HG02943 (cell line): ENCODE results near the gene INTS3.

Experiments used
- ATAC-seq: cut with Tn5 transposase; IDR thresholded peaks from one replicate; pipeline ENCODE4 v1.9.1; 2021; ENCODE audit warnings: mild to moderate bottlenecking, low read depth, moderate library complexity; ENCODE audit not compliant: unreplicated experiment

The INTS3 gene, protein sequence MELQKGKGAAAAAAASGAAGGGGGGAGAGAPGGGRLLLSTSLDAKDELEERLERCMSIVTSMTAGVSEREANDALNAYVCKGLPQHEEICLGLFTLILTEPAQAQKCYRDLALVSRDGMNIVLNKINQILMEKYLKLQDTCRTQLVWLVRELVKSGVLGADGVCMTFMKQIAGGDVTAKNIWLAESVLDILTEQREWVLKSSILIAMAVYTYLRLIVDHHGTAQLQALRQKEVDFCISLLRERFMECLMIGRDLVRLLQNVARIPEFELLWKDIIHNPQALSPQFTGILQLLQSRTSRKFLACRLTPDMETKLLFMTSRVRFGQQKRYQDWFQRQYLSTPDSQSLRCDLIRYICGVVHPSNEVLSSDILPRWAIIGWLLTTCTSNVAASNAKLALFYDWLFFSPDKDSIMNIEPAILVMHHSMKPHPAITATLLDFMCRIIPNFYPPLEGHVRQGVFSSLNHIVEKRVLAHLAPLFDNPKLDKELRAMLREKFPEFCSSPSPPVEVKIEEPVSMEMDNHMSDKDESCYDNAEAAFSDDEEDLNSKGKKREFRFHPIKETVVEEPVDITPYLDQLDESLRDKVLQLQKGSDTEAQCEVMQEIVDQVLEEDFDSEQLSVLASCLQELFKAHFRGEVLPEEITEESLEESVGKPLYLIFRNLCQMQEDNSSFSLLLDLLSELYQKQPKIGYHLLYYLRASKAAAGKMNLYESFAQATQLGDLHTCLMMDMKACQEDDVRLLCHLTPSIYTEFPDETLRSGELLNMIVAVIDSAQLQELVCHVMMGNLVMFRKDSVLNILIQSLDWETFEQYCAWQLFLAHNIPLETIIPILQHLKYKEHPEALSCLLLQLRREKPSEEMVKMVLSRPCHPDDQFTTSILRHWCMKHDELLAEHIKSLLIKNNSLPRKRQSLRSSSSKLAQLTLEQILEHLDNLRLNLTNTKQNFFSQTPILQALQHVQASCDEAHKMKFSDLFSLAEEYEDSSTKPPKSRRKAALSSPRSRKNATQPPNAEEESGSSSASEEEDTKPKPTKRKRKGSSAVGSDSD

GRCh38 chr1:153727463-153728304 lies at the start of gene INTS3:
INTS3 (plus strand) TSS chr1:153728050; CDS start chr1:153728635, 585 bp downstream.
- ATAC-seq: peak; percentile 96

DNA sequence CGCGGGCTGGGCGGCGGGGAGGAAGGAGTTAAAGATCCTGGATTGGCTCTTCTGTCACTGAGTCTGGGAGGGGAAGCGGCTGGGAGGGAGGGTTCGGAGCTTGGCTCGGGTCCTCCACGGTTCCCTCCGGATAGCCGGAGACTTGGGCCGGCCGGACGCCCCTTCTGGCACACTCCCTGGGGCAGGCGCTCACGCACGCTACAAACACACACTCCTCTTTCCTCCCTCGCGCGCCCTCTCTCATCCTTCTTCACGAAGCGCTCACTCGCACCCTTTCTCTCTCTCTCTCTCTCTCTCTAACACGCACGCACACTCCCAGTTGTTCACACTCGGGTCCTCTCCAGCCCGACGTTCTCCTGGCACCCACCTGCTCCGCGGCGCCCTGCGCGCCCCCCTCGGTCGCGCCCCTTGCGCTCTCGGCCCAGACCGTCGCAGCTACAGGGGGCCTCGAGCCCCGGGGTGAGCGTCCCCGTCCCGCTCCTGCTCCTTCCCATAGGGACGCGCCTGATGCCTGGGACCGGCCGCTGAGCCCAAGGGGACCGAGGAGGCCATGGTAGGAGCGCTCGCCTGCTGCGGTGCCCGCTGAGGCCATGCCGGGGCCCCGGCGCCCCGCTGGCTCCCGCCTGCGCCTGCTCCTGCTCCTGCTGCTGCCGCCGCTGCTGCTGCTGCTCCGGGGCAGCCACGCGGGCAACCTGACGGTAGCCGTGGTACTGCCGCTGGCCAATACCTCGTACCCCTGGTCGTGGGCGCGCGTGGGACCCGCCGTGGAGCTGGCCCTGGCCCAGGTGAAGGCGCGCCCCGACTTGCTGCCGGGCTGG lies 49.1 kb upstream of the INTS3 start, which contains the start of gene NPR1:
TSS of gene NPR1 (plus strand) at position 170 of the 818 bp plus-strand sequence. CDS start at position 591, 421 bp downstream.
- ATAC-seq: no peak

DNA sequence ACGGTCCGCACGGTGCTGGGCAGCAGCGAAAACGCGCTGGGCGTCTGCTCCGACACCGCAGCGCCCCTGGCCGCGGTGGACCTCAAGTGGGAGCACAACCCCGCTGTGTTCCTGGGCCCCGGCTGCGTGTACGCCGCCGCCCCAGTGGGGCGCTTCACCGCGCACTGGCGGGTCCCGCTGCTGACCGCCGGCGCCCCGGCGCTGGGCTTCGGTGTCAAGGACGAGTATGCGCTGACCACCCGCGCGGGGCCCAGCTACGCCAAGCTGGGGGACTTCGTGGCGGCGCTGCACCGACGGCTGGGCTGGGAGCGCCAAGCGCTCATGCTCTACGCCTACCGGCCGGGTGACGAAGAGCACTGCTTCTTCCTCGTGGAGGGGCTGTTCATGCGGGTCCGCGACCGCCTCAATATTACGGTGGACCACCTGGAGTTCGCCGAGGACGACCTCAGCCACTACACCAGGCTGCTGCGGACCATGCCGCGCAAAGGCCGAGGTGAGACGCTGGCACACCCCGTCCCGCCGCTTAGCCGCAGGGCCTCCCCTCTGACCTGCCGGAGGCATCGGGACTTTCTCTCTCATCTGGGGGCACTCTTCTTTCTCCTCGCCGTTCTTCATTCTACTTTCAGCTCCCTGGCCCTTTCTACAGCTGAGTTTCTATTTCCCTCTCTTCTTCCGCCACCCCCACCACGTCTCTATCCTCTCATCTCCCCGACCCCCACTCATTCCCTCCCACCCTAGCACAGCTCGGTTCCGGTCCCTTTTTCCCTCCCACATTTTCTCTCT lies 48.3 kb upstream of the INTS3 start:
- no peak for ATAC-seq

- ATAC-seq: no peak
Observed at GRCh38 chr1:153680120-153680403, 47.8 kb upstream of the INTS3 start.

- ATAC-seq: no peak
Observed at GRCh38 chr1:153682730-153683129, 45.1 kb upstream of the INTS3 start.

DNA sequence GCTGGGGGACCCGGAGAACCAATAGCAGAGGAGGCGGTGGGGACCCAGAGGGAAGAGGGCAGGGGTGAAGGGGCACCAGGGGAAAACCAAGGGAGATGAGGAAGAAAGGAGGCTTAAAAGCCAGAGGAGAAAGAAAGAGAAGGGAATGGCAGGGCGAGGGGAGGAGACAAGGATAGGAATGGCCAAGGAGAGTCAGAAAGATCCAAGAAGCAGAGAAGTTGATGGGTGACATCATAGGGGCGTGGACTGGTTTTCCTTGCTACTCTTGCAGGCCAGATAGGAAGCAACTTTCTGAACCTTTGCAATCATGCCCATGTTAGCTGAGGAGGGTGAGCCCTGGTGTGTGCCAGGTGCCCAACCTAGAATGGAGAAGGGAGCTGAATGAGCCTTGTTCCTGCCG lies 44.0 kb upstream of the INTS3 start:
- ATAC-seq: no peak

- ATAC-seq: no peak
Observed at GRCh38 chr1:153684892-153685291, 43.0 kb upstream of the INTS3 start.

- no peak for ATAC-seq
Observed at GRCh38 chr1:153685544-153686340, 42.1 kb upstream of the INTS3 start.

DNA sequence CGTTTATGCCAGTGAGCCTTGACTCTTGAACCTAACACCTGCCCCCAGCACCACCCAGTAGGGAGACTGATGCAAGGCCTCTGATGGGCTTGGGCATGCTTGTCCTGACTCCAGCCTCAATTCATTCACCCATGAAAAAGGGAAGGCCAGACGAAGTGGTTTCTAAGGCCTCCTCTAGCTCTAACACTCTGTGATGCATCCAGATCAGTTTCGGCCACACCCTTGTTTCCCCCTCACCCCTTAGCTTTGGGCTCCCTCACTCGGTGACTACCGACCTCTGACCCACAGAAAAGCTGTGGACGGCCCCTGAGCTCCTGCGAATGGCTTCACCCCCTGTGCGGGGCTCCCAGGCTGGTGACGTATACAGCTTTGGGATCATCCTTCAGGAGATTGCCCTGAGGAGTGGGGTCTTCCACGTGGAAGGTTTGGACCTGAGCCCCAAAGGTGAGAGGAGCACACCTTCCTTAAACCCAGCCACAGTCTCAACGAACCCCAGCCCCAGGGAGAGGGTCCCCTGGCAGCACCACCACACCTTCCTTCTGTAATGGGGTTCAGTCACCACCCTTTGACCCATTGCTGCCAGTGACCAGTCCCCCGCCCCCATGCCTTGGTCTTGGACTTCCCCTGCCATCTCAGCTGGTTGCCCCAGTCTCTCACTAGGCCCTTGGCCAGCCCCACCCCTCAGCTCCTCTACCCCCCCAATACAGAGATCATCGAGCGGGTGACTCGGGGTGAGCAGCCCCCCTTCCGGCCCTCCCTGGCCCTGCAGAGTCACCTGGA lies 40.3 kb upstream of the INTS3 start:
- no peak for ATAC-seq

DNA sequence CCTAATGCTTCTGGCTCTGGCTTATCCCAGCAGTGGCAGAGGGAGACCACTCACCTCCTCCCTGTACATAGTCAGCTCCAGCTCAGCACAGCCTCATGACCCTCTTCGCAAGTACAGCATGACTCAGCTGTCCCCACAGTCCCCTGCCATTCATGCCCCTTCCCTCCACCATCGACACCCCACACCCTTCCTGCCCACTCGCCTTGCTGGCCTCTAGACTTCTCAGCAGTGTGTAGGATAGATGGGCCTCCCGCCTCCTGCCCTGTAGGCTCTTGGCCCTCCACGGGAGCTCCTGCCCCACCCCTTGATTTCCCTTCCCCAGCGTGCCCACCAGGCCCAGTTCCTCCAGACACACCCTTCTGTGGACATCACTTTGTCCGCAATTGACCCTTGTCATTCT lies 39.6 kb upstream of the INTS3 start:
- ATAC-seq: no peak

GRCh38 chr1:153688736-153689328 lies 39.0 kb upstream of the INTS3 start:
- no peak for ATAC-seq

DNA sequence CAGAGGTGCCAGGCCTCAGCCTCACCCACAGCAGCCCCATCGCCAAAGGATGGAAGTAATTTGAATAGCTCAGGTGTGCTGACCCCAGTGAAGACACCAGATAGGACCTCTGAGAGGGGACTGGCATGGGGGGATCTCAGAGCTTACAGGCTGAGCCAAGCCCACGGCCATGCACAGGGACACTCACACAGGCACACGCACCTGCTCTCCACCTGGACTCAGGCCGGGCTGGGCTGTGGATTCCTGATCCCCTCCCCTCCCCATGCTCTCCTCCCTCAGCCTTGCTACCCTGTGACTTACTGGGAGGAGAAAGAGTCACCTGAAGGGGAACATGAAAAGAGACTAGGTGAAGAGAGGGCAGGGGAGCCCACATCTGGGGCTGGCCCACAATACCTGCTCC lies 34.4 kb upstream of the INTS3 start:
- ATAC-seq: no peak

GRCh38 chr1:153696741-153697140 lies 31.1 kb upstream of the INTS3 start:
- ATAC-seq: no peak

DNA sequence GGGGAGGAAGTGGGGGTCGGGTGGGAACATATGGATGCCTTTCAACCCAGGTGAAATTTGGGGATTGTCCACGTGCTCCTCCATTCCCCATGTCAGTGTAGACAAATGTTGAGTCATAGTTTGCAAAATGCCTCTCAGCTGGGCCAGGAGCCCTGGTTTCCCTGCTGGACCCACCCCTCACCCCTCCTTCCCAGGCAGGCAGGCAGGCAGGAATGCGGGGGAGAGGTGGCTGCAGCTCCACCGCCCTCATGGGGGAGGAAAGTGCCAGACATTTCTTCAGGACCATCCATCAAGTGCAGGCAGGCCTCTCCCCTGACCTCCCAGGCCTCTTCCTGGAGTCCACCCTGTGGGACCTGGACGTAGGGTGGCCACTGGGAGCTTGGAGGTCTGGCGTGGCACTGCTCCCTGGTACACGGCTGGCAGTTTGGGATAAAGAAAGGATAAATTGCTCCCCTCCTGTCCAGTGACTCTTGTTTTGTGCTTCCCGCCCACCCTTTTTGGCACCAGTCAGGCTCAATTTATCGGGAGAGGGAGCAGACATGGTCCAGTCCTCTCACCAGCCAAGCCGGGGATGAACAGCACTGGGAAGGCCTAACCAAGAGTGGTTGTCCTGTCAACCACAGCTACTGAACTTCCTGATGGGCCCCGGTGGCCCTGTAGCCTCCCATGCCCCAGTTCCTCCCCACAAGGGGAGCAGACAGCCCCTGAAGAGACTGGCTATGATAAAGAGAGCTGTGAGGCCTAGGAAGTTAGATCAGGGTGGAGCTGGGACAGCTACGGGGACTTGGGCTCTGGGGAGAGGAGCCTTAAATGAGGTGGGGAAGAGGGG lies 30.4 kb upstream of the INTS3 start:
- ATAC-seq: no peak

DNA sequence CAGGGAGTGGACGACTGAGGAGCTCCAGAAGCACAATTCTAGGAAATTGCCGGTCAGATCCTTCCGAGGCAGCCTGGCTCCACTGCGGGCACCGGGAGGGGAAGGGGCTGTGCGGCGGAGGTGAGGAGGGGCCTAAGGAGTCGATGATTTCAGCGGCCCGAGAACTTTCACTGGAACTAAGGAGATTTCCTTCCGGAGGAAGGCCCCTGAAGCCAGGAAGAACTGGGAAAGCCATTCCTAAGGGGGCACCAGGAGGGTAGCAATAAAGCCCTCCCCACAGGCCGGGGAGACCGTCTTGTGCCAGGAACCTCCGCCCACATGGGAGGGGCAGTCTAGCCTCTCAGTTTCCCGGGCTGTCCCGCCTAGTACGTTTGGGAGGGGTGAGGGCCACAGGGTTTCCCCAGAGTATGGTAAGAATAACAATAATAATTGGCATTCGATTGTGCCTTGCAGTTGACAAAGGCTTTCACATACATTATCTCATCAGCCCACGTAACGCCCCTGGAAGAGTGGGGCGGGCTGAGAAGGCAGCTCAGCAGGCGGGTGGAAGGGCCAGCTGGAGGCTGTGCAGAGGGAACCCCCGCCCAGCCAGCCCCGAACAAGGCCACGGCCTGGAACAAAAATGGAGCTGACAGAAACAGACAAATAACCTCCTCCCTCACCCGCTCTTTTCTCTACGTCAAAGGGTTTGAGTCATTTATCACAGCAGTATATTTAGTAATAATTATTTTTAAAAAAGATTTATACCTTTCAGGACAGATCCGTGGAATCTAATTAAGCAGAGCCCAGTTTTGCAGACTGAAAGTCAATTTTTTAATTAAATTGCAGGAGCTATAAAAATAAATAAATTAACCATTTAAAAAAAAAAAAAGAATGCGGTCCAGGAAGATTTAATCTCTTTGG lies 29.6 kb upstream of the INTS3 start:
- no peak for ATAC-seq
